ENCODE measurements around the gene SPATA46.
"Not testable (repeated sequence)": the region's sequence is repeated elsewhere in the genome, so short reads cannot be mapped to it uniquely, and the experiment has no call there.

The SPATA46 gene

DNA sequence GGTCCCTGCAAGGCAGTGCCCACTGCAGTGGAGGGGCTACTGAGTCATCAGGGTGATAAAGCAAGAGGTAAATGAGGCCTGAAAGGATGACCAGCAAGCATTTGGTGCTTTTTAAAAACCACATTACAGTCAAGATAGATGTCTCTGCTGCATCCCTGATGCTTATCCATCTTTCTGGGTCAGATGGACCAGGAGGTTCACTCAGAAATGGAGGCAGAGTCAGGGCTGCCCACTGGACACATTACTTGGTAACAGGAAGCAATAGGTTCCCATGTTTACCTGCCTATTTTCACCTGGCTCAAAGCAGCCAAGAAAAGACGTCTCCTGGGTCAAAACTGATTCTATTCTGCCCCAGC lies 3.6 kb downstream of the SPATA46 start:
- no peak for DNase-seq

DNA sequence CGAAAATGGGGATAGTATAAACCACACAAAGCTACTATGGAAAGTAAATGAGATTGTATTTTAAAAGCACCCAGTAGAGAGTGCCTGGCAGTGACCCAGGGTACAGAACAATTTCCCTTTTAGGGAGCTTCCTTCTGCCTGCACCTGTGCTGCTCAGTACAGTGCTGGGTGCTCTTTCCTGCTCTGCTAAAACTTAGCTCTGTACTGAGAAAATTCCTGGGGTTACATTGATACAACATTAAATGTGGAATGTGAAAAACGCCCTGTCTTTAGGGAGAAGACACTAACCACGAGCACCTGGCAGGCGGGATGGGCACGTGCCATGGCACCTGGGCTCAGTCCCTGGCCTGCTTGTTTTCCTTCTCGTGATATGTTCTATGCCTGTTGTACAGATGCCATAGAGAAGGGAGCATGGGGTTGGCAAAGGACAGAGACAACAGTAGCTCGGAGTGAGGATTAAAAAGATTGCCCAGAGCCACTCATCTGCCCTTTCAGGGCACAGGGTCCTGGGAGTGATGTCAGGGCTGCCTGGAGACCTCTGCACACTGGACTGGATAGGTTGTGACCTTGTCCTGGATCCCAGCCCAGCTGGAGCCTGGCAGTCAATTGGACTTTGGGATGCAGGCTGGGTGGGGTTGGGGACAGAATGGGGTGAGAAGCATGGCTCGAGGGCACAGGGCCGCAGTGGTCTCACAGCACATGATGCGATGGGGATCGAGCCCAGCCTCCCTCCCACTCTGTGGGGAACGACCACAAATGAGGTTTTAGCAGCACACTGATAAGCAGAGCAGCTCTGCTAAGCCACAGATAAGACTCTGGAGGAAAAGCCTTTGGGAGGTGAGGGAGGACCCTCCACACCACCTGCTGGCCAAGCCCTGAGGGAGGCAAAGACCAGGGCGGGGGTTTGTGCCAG lies 4.2 kb downstream of the SPATA46 start:
- no peak for DNase-seq

DNA sequence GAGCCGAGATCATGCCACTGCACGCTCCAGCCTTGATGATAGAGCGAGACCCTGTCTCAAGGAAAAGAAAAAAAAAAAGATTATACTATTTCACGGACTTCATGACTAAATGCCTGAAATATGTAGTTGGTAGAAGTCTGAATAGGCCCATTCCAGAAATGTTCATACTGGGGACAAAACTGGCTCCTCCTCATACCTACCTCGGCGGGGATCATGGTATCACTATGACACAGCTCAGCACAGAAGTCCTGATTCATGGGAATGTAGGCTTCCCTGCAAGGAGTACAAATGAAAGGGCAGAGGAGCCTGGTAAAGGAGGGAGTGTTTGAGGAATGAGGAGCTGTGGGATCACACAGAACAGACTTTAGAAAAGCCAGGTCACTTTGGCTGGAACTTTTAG lies 5.0 kb downstream of the SPATA46 start:
- DNase-seq: no peak

DNA sequence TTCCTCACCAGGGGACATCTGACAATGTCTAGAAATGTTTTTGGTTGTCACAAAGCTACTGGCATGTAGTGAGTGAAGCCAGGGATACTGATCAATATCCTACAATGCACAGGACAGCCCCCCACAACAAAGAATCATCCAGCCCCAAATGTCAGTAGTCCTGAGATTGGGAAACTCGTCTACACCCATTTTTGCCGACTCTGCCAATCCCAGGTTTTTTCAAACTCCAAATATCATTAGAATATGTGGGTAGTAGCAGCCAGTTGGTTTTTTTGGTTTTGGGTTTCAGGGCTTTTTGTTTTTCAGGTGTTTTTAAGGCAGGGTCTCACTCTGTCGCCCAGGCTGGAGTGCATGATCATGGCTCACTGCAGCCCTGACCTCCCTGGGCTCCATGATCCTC lies 5.9 kb downstream of the SPATA46 start:
- no peak for DNase-seq

DNA sequence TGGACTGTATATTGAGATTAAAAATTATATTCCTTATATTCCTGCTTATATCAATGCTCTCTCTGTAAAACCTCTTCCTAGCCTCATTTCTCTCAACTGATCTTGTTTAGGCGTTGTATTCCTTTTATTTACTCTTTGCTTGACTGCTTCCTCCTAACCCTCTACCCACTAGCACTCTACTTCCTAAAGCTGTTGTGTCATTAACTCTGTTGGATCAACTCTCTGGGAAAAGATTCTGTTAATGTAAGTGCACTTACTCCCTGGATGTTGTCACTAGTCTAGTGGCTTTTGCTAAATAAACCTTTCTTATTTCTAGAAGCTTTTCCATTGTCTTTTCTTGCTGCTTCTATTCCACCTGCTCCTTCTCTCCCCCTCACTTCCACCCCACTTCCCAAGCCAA lies 6.5 kb downstream of the SPATA46 start:
- DNase-seq: no peak

DNA sequence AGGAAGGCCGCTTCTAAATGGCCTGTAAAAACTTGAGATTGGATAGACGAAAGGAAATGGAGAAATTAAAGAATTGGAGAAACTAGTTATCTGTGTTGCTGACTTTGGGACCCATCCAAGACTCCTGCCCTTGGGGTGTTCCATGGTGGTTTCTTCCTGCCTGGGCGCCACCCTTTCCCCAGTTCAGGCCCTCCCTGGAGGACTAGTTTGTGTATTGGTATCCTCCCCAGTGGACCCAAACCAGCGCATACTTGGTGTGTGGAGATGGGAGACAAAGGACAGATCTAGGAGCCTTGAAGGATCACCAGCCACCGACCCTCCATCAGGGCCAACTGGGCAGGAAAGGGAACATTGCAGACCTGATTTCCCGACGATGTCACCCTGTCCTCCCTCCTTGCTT lies 7.1 kb downstream of the SPATA46 start:
- DNase-seq: no peak

DNA sequence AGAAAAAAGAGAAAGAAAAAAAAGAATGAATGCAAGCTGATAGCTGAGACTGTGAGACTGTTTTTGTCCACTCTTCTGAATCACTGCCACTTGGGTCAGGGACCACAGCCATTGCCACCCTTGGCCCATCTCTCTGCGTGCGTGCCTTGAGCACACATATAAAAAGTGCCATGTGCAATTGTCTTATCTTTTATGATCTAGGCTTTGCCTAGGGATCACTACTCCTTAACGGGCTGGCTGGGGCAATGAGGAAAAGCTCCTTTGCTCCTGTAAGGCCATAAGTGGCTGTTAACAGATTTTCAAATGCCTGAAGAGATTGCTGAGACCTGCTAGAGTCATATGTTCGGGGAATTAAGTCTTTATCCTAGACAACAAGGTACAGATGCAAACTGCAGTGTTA lies 8.2 kb downstream of the SPATA46 start:
- DNase-seq: no peak

DNA sequence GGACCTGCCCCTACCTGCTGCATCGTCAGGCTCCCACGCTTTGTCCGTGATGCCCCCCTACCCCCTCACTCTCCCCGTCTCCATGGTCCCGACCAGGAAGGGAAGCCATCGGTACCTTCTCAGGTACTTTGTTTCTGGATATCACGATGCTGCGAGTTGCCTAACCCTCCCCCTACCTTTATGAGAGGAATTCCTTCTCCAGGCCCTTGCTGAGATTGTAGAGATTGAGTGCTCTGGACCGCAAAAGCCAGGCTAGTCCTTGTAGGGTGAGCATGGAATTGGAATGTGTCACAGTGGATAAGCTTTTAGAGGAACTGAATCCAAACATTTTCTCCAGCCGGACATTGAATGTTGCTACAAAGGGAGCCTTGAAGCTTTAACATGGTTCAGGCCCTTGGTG lies 8.9 kb downstream of the SPATA46 start:
- no peak for DNase-seq

DNA sequence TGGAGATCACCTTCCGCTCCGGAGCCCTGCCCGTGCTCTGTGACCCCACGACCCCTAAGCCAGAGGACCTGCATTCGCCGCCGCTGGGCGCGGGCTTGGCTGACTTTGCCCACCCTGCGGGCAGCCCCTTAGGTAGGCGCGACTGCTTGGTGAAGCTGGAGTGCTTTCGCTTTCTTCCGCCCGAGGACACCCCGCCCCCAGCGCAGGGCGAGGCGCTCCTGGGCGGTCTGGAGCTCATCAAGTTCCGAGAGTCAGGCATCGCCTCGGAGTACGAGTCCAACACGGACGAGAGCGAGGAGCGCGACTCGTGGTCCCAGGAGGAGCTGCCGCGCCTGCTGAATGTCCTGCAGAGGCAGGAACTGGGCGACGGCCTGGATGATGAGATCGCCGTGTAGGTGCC lies 9.6 kb downstream of the SPATA46 start:
- no peak for DNase-seq

DNA sequence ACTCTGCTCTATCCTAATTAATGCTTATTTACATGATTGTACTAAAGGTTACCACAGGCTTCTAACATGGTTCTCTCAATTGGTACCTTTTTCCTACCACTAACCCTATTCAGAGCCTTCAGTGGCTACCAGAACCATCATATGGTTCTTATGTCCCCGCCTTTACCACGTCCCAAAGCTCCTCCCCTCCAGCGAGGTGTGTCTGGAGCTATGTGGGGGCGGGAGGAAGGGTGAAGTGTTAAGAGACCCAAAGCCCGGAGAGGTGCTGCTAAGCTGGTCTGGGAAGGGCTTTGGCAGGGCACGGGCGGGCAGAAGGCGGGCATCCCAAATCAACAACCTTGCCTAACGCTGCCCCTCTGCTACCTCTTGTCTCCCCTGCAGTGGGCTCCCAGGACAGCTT lies 10.0 kb downstream of the SPATA46 start:
- no peak for DNase-seq

DNA sequence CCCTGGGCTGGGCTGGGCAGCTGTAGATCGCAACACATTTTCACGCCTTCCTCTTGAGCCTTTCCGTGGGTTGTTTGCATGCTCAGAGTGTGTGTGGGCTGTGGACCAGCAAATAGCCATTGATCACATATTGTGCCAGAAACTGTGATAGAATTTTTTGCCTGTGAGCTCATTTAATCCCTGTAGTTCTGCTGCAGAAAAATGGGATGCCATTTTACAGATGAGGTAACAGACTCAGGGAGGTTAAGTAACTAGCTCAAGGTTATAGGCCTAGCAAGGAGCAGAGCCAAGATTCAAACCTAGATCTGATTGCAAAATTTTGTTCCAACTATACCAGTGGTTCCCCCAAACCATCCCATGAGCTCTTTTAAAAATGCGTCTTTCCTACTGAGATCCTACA lies 10.5 kb downstream of the SPATA46 start:
- DNase-seq: no peak

DNA sequence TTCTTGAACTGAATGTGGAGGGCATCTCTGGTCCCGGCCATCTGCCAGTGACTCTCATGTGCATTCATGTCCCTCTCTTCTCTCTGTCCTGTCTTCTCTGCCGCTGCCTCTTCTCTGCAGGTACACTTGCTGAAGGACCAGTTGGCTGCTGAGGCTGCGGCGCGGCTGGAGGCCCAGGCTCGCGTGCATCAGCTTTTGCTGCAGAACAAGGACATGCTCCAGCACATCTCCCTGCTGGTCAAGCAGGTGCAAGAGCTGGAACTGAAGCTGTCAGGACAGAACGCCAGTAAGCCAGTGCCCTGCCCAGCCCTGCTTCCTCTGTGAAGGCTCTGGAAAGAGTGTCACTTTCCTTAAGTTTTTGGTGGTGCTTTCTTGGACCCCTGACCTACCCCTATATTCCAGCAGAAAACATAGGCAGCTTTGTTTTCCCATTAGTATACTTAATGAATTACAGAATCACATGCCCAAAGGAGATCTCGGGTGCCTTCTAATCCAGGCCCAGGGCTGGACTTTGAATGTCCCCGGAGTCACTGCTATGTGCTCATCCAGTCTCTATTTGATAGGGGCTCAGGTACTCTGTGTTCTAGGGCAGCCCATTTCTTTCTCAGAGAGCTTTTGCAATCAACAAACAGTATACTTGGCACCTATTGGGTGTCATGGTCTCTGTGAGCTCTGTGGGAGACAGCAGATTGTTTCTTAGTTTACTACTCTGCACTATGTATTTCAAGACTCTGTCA lies 11.2 kb downstream of the SPATA46 start:
- no peak for DNase-seq

DNA sequence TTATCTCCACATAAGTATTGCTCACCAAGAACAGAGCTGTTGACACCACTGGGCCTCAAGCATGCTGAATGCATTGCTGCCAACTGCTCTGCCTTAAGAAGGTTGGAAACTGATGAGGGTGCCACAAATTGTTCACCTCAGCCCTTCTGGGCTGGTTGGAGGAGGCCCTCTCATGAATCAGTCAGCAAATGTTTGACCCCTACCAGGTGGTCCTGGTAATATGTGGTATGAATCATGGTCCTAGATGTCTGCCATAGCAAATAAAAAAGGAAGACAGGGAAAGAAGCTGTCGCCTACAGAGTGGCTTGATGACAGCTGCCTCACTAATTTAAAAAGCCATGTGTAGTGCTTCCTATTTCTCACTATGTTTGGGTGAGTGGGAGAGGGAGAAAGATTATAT lies 12.2 kb downstream of the SPATA46 start:
- DNase-seq: no peak

DNA sequence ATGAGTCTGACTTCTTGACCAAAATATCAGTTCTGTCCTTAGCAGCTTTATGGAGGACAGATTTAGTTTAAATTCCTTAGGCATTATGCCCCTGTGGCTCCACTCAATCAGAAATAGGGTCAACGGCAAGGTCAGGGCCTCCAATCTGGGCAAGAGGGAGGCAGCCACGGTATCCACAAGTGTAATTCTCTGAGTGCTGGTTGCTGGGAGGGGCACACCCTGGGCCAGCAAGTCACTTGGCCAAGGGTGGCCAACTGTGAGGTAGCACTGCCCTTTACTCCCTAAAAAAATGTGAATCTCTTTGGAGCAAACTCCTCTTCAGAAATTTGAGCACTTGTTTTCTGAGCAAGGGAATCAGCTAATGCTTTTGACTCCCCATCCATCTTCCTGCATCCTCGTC lies 12.8 kb downstream of the SPATA46 start:
- DNase-seq: no peak

DNA sequence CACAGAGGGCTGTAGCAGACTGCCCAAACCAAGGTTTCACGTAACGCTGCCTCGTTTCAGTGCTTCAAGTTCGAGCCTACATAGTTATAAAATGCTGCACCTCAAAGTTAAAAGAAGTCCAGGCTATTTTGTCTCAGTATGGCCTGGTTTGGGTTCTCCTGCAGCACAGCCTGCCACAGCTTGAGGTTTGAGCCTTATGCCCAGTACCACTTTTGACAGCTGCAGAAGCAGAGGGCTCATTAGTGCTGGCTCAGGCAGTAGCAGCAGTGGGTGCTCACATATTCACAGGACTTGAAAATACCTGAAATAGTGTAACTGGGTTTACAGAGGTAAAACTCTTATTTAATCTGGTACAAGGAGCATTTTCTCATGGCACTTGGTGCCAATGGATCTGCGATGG lies 15.3 kb downstream of the SPATA46 start:
- no peak for DNase-seq

DNA sequence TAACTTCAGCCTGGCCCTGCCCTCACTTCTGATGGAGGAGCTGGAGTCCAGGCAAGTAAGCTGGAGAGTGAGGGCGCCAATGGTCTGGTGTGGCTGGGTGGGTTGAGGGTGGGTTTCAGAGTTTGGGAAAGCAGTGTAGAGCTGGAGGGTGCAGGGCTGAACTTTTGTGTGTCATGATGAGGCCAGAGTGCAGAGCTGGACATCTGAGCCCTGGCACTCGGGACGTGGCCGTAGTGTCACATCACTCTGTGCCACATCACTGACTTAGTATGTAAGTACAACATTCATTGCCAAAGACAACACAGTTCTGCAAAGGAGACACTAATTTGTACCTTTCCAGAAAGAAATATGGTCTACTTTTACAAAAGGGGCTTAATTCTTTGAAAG lies 15.8 kb downstream of the SPATA46 start:
- DNase-seq: no peak

DNA sequence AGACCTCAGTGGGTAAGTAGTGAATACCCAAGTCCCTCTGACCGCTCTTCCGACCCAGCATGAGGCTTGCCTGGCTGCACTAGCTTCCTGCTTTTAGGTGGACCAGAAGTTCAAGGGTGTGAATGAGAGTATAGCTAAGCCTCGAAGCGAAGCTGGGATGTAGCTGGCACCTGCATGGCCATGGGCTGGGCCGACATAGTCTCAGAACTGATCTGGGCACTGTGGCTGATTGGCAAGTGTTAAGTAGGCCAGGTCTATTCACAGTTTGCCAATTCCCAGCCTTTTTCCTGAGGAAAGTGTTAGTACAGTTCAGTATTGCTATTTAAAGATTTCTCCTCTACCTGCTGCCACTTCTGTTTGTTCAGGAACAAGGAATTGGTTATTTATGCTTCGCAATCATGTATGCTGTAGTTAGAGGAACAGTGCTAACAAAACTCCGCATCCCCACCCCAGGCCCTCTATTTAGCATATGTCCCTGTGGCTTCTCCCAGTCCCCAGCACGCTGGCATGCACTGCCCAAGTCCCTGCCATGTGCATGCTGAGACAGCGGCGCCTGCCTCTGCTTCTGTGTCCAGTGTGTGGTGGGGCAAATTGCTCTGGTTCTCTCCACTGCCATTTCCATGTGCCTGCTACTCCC lies 16.3 kb downstream of the SPATA46 start:
- DNase-seq: no peak

DNA sequence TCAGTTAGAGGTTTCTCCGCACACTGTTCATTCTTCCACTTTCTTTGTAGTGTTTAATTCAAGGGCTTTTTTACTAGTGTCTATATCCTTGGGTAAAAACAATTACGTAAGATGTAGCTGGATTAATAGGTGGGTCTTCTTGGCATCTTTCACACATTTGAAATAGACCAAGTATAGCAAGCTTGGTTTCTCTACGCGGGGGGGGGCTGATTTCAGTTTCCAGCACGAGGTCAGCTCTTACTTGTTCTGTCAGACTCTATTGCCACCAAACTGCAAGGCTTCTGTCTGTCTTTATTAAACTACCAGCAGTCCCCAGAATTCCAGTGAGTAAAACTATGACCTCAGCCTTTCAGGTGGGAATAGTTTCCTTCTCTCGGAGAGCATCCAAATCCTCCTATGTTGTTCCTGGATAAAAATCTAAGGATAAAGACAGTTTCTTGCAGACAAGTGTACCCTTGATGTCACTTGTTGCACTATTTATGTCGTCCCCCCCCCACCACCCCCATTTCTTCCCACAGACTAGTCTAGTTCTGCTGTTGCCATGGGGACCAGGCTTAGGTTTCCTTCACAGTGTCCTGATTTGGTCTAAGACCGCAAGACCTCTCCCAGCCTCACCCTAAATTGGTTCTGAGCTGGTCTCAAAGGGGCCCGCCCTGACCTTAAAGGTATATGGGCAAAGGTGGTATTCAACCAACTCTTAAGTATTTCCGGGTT lies 17.0 kb downstream of the SPATA46 start:
- DNase-seq: no peak

DNA sequence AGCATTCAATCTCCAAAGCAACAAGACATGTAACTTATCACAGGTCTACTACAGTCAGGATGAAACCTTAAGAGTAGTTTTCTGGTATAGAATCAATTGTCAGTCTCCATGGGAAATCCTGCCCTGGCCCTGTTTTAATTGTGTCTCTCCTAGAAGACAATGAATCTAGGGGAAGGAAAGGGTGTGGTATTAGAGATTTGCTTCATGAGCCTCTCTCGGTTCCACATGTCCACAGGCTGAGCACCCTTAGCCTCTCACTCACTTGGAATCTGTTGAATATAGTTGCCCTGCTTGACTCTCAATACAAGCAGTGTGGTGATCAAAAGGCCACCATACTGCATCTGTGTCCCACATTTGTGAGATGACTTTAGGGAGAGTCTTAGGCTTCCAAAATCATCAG lies 17.7 kb downstream of the SPATA46 start:
- DNase-seq: no peak

DNA sequence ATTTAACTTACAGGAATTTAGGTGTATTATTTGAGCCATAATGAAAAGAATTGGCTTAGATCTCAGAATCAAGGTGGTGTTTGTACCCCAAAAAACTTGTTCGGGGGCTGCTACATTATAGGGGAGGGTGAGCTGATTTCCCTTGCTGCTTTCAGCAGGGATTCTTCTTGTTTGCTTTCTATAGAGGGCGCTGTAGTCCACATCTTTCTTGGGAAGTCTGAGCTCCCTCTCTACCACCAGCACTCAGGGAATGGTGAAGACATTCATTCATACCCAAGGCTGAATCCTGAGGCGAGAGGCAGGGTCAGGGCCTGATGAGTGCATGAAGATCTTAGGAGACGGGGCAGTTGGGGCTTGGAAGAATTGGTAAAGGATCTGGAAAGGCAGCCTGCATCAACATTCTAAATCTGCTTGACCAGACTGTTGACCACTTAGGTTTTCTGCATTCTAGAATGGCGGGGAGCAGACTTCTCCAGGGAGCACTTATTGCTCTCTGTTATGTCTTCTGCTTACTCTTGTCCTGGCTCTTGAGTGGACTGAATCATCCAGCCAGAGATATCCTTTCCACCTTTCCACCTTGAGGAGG lies 18.9 kb downstream of the SPATA46 start:
- DNase-seq: no peak

DNA sequence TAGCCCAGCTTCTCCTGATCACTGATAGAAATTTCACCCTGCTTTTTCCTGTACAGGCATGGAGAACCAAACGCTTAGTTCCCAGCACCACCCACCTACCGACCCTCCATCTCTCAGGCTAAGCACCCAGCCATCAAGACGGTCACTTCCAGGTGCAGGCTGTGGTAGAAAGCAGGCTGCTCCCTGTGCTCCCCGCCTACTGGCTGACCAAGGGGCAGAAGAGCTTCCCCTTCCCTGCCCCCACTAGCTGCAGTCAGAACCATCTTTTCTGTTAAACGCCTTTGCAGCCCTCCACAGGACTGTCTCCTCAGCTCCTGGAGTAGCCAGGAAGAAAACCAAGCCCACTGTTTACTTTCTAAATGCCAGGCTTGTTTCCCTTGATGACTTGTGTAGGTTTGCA lies 23.0 kb downstream of the SPATA46 start:
- DNase-seq: no peak

DNA sequence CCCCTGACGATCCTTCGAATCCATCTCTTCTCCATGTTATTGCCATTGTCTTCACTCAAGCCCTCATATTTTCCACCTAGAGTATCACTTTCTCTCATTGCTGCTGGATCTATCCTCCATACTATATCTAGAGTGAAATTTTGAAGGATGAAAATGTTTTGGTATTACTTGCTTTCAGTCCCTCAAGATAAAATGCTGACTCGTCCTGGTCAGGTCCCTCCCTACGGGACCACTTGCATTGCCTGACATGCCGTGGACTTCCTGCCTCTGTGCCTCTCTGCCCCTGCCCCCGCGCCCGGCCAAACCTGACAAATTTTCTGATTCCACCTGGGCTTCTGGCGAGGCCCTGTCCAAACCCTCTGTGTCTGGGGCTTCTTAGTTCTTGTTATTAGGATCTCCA lies 23.6 kb downstream of the SPATA46 start:
- DNase-seq: no peak

DNA sequence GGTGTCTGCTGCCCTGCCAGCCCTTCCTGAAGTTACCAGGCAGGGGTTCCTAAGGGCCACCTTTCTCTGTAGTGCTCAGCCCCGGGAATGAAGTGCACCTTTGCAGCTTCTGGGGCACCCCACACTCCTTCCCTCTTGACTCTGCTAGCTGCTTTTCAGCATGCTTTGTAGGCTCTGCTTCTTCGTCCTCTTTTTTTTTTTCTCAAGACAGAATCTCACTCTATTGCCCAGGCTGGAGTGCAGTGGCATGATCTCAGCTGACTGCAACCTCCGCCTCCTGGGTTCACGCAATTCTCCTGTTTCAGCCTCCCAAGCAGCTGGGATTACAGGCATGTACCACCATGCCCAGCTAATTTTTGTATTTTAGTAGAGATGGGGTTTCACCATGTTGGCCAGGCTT lies 24.8 kb downstream of the SPATA46 start:
- not testable (repeated sequence) for DNase-seq
